Aorta (tissue), 5 donors: ENCODE results near the gene TOMT. TPM values are rescaled to one million over a fixed set of nuclear protein-coding genes. Genes with fewer than 3 reads are reported as not detected.
"Not testable (repeated sequence)": the region's sequence is repeated elsewhere in the genome, so short reads cannot be mapped to it uniquely, and the experiment has no call there.

Experiments
- ATAC-seq: fragments of 200-7000 bp; cut with Tn5 transposase; one replicate; pipeline ENCODE4 v1.9.1; 2022; ENCODE audit warnings: moderate library complexity; ENCODE audit not compliant: low FRiP score
- DNase-seq, 2 donors: peaks; one replicate each; pipeline ENCODE4 v3.0.0-alpha.2; 2020
- H3K27ac ChIP-seq, 2 donors: one replicate each; pipeline ENCODE4 v1.5.1; 2013; ENCODE audit warnings: low read length in 2 of 2, mild to moderate bottlenecking in 2 of 2, moderate library complexity in 2 of 2, control low read depth in 1 of 2, inconsistent platforms in 1 of 2, low read depth in 1 of 2
- H3K27me3 ChIP-seq, 2 donors: one replicate each; pipeline ENCODE4 v1.6.1; 2013; ENCODE audit warnings: control low read depth in 1 of 2, low read length in 1 of 2, mild to moderate bottlenecking in 1 of 2, moderate library complexity in 1 of 2; ENCODE audit not compliant: insufficient read depth in 2 of 2, control insufficient read depth in 1 of 2
- H3K36me3 ChIP-seq, 2 donors: one replicate each; pipeline ENCODE4 v1.6.1; 2013; ENCODE audit warnings: control low read depth in 1 of 2, low read length in 1 of 2, mild to moderate bottlenecking in 1 of 2; ENCODE audit not compliant: insufficient read depth in 2 of 2, control insufficient read depth in 1 of 2
- H3K4me1 ChIP-seq, 2 donors: one replicate each; pipeline ENCODE4 v1.6.1; 2013; ENCODE audit warnings: low read length in 2 of 2, control low read depth in 1 of 2, mild to moderate bottlenecking in 1 of 2, moderate library complexity in 1 of 2; ENCODE audit not compliant: insufficient read depth in 2 of 2, control insufficient read depth in 1 of 2
- H3K4me3 ChIP-seq, 2 donors: one replicate each; pipeline ENCODE4 v1.5.1; 2013; ENCODE audit warnings: low read length in 2 of 2, control low read depth in 1 of 2, mild to moderate bottlenecking in 1 of 2
- H3K9me3 ChIP-seq: one replicate; pipeline ENCODE4 v1.6.1; 2013; ENCODE audit warnings: mild to moderate bottlenecking, low read length; ENCODE audit not compliant: control insufficient read depth
- WGBS, 2 donors: extraction: QIAGEN DNeasy Blood & Tissue Kit; methylation state at CpG; one replicate each; pipeline ENCODE4 v1.1.7; 2013; 5-methylcytosine and 5-hydroxymethylcytosine counted together
- intact Hi-C, 2 donors: fragments of 100-400 bp; cut with DNase I; formaldehyde crosslinking; loops; one replicate each; pipeline versions ENCODE4 v1.14.2 to v1.15.0; 2022
- polyA plus RNA-seq, 2 donors: library from polyadenylated mRNA; stranded (reverse); fragments of 200-250 nt; gene quantifications; one replicate each; pipeline ENCODE4 v1.2.3, GENCODE V29; 2013
- total RNA-seq, 2 donors: library from RNA; stranded (reverse); fragmentation: NEBNext Ultra II Directional; extraction: Animal tissue kit (Norgen Biotek cat#: 25700); gene quantifications; one replicate each; pipeline ENCODE4 v1.2.1, GENCODE V29; 2021
- donor health status: healthy with polysubstance abuse.
- donor health status: Bipolar disorder and iron deficiency.
- donor health status: DM: no; HTN: no; CAD: no.
- donor health status: DM: no; HTN: no; CAD: no.
- donor health status: DM: yes; HTN: yes; CAD: no.

The TOMT gene
- total and polyA plus RNA-seq, 4 donors, result not detected

GRCh38 chr11:72125956-72126355 is 20.2 kb downstream of the TOMT start:
- WGBS, 2 donors, result 38% methylated on average over 1 of the region's 1 CpG
- Histone ChIP-seq H3K36me3 (no peaks in the 10 kb centered on the region), H3K27me3 (peaks cover 0 to 2% of the 10 kb centered on the region in 2 donors), H3K27ac (no peak overlapping the region), H3K4me1 (no peaks in the 10 kb centered on the region), H3K4me3 (no peak overlapping the region), H3K9me3 (no peaks in the 10 kb centered on the region)
- intact Hi-C loops, result no loop called here
- no peak for ATAC-seq
- no peak for DNase-seq

DNA sequence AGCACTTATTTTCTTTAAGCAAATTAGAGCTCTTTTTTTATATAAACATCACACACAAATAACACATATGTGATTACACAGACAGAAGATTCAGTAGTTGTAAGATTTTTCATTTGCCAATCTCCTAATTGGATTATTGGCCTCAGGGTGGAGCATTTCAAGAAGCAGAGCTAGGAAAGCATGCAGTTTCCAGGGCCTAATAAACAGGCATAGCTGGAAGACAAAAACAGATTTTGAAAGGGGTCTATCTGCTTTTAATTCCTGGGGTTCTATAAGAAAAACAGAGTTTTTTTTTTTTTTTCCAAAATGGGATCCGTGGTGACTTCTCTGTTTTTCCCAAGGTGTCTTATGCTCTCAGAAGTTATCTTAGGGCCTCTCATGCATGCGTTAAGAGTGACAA is 22.2 kb downstream of the TOMT start:
- H3K27me3 ChIP-seq, result peaks cover 0 to 1% of the 10 kb centered on the region in 2 donors
- H3K4me1 ChIP-seq, result no peaks in the 10 kb centered on the region
- H3K27ac ChIP-seq, result no peak overlapping the region
- no peaks in the 10 kb centered on the region for H3K36me3 ChIP-seq
- intact Hi-C loops, result no loop called here
- WGBS, 2 donors, result 59 to 66% methylated on average over 2 of the region's 2 CpGs
- H3K4me3 ChIP-seq, result no peak overlapping the region
- DNase-seq, result no peak
- no peak for ATAC-seq
- H3K9me3 ChIP-seq, result no peaks in the 10 kb centered on the region

GRCh38 chr11:72129381-72129780 is 23.7 kb downstream of the TOMT start:
- H3K27me3 ChIP-seq, result peaks cover 0 to 1% of the 10 kb centered on the region in 2 donors
- no peak for DNase-seq
- H3K27ac ChIP-seq, result no peak overlapping the region
- ATAC-seq, result no peak
- intact Hi-C loops, result no loop called here
- H3K4me1 ChIP-seq, result no peaks in the 10 kb centered on the region
- H3K4me3 ChIP-seq, result no peak overlapping the region
- no peaks in the 10 kb centered on the region for H3K36me3 ChIP-seq
- 84 to 91% methylated on average over 3 of the region's 3 CpGs for WGBS, 2 donors
- H3K9me3 ChIP-seq, result no peaks in the 10 kb centered on the region

DNA sequence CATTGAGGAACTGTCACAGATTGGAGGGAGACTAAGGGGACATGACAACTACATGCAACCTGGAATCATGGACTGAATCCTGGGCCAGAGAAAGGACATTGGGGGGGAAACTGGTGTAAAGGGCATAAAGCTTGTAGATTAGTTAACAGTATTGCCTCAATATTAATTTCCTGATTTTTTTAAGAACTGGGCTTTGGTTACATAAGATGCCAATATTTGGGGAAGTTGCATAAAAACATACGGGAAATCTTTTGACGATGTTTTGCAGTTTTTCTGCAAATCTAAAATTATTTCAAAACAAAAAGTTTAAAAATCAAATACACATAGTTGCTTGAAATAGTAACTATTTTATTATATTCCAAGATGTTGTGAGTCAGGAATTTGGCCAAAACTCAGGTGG is 26.9 kb downstream of the TOMT start:
- 80 to 85% methylated on average over 2 of the region's 2 CpGs for WGBS, 2 donors
- ATAC-seq (no peak), DNase-seq (no peak)
- Histone ChIP-seq H3K4me1 (no peaks in the 10 kb centered on the region), H3K27ac (no peak overlapping the region), H3K4me3 (no peak overlapping the region), H3K36me3 (no peaks in the 10 kb centered on the region), H3K9me3 (no peaks in the 10 kb centered on the region), H3K27me3 (peaks cover 0 to 1% of the 10 kb centered on the region in 2 donors)
- intact Hi-C loops, result no loop called here

DNA sequence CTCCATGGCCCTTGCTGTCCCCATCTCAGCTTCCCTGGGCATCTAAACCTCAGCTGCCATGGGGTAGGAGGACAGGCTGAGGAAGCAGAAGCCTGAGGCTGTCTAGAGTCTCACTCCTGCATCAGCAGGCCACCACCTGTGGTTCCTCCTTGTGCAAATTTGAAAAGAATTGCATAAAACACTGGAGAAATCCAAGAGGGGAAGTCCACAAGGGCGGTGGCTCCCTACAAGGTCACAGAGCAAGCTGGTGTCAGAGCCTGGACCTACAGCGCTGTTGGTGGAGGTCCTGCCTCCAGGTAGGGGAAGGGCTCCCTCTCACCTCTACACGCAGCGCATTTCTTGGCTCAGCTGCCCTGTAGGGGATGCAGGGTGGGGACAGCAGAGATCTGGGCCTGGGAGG is 29.7 kb downstream of the TOMT start, which contains the start of gene FOLR3:
FOLR3 (plus strand) TSS at position 253 of the 400 bp plus-strand sequence. CDS start 228 bp downstream, outside the sequence.
- ATAC-seq, DNase-seq, H3K27ac ChIP-seq, H3K4me1 ChIP-seq, H3K9me3 ChIP-seq, H3K27me3 ChIP-seq, H3K4me3 ChIP-seq, H3K36me3 ChIP-seq, intact Hi-C loops: not testable (repeated sequence)
- WGBS, 2 donors, result 81 to 94% methylated on average over 4 of the region's 4 CpGs

DNA sequence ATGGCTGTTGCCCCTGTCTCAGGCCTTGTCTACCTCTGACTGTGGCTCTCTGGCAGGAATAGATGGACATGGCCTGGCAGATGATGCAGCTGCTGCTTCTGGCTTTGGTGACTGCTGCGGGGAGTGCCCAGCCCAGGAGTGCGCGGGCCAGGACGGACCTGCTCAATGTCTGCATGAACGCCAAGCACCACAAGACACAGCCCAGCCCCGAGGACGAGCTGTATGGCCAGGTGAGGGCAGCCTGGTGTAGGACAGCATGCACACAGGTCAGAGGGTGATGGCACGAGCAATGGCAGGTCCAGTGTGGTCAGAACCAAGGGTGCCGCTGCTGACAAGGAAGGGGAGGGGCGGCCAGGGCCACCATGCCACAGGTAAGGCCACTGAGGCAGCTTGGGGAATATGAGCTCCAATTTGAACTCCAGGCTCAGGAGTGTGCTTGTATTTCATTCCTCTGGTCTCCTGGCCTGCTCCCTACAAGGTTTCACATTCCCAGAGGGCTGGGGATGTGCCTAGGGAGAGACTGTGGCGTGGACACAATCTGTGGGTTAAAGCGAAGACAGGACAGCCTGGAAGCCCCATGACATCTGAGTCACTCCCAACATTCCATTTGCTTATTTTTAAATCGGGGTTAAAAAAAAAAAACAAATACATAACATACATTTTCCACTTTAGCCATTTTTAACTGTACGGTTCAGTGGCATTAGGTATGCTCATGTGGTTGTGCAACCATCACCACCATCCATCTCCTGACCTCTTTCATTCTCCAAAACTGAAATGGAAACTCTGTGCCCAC is 30.4 kb downstream of the TOMT start:
- ATAC-seq (no peak), DNase-seq (no peak)
- Histone ChIP-seq H3K9me3 (no peaks in the 10 kb centered on the region), H3K27ac (no peak overlapping the region), H3K4me1 (no peaks in the 10 kb centered on the region), H3K4me3 (no peak overlapping the region), H3K36me3 (no peaks in the 10 kb centered on the region), H3K27me3 (peaks cover 0 to 1% of the 10 kb centered on the region in 2 donors)
- intact Hi-C loops, result no loop called here
- WGBS, 2 donors, result 87 to 88% methylated on average over 14 of the region's 14 CpGs

GRCh38 chr11:72136684-72137262 is 31.0 kb downstream of the TOMT start:
- Histone ChIP-seq H3K4me1 (no peaks in the 10 kb centered on the region), H3K27me3 (peaks cover 0 to 1% of the 10 kb centered on the region in 2 donors), H3K4me3 (no peak overlapping the region), H3K36me3 (no peaks in the 10 kb centered on the region), H3K9me3 (no peaks in the 10 kb centered on the region), H3K27ac (no peak overlapping the region)
- no peak for DNase-seq
- intact Hi-C loops, result no loop called here
- no peak for ATAC-seq
- WGBS, 2 donors, result 87 to 91% methylated on average over 4 of the region's 4 CpGs

DNA sequence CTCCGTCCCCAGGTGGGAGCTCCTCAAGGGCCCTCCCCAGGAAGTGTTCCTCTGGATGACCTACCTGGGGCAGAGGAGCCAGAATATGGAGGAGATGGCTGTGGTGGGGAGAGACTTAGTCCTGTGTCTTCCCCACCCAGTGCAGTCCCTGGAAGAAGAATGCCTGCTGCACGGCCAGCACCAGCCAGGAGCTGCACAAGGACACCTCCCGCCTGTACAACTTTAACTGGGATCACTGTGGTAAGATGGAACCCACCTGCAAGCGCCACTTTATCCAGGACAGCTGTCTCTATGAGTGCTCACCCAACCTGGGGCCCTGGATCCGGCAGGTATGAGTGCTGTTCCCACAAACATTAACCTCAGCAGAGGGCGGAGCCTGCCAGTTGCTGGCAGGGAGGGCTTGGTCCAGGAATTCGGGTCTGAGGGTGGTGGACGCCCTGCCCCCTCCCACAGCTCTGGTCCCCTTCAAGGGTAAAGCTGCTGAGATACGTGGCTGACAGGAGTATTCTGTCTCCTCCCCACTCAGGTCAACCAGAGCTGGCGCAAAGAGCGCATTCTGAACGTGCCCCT is 33.2 kb downstream of the TOMT start:
- 86 to 88% methylated on average over 10 to 12 of the region's 12 CpGs for WGBS, 2 donors
- no peak for DNase-seq
- Histone ChIP-seq H3K4me3 (no peak overlapping the region), H3K36me3 (no peaks in the 10 kb centered on the region), H3K9me3 (no peaks in the 10 kb centered on the region), H3K27ac (no peak overlapping the region), H3K27me3 (no peaks in the 10 kb centered on the region), H3K4me1 (no peaks in the 10 kb centered on the region)
- no peak for ATAC-seq
- intact Hi-C loops, result no loop called here

DNA sequence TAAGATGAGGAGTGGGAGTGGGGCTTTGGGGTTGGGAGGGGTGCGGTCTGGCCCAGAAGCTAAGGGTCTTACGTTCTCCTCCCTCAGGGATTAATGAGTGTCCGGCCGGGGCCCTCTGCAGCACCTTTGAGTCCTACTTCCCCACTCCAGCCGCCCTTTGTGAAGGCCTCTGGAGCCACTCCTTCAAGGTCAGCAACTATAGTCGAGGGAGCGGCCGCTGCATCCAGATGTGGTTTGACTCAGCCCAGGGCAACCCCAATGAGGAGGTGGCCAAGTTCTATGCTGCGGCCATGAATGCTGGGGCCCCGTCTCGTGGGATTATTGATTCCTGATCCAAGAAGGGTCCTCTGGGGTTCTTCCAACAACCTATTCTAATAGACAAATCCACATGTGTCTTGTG is 33.8 kb downstream of the TOMT start:
- Histone ChIP-seq H3K27ac (no peak overlapping the region), H3K4me3 (no peak overlapping the region), H3K4me1 (no peaks in the 10 kb centered on the region), H3K36me3 (no peaks in the 10 kb centered on the region), H3K9me3 (no peaks in the 10 kb centered on the region), H3K27me3 (no peaks in the 10 kb centered on the region)
- ATAC-seq (no peak), DNase-seq (no peak)
- intact Hi-C loops, result no loop called here
- WGBS, 2 donors, result 92 to 96% methylated on average over 8 to 11 of the region's 11 CpGs
